Activated naive CD8-positive, alpha-beta T cell treated with anti-CD3 and anti-CD28 coated beads, Interleukin-2, amount 50 U/mL, for 24 hours (primary cell): ENCODE data around the gene FAM76B.

Experiments
- ATAC-seq: fragments of 150-1000 bp; cut with Tn5 transposase; one replicate; pipeline ENCODE4 v1.10.0; 2021
- DNase-seq: peaks from one replicate; pipeline ENCODE4 v3.0.0; 2021
- H3K27ac Mint-ChIP-seq: one replicate; pipeline ENCODE4 v1.8.0; 2021; ENCODE audit warnings: mild to moderate bottlenecking, mixed read lengths
- H3K27me3 Mint-ChIP-seq: one replicate; pipeline ENCODE4 v1.8.0; 2021; ENCODE audit warnings: mixed read lengths
- H3K36me3 Mint-ChIP-seq: one replicate; pipeline ENCODE4 v1.8.0; 2021; ENCODE audit warnings: low read depth, mixed read lengths
- H3K4me1 Mint-ChIP-seq: one replicate; pipeline ENCODE4 v1.8.0; 2021; ENCODE audit warnings: mixed read lengths
- H3K4me3 Mint-ChIP-seq: one replicate; pipeline ENCODE4 v1.8.0; 2021; ENCODE audit warnings: mild to moderate bottlenecking, moderate library complexity, mixed read lengths
- H3K9me3 Mint-ChIP-seq: one replicate; pipeline ENCODE4 v1.8.0; 2021; ENCODE audit warnings: mixed read lengths

The FAM76B gene

DNA sequence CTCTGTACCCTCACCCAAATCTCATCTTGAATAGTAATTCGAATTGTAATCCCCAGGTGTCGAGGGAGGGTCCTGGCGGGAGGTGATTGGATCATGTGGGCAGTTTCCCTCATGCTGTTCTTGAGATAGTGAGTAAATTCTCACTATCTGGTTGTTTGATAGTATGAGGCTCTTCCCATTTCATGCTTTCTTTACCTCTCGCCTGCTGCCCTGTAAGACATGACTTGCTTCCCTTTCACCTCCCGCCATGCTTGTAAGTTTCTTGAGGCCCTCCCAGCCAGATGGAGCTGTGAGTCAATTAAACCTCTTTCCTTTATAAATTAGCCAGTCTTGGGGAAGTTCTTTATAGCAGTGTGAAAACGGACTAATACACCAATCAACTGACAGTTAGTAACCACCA lies 60.1 kb downstream of the FAM76B start:
- Mint-ChIP-seq H3K27me3 (peaks cover 4% of the 10 kb centered on the region), H3K4me1 (peaks cover 5% of the 10 kb centered on the region), H3K36me3 (no peaks in the 10 kb centered on the region), H3K4me3 (no peak overlapping the region), H3K27ac (no peak overlapping the region), H3K9me3 (no peaks in the 10 kb centered on the region)
- no peak for DNase-seq
- ATAC-seq: no peak

GRCh38 chr11:95728790-95729189 lies 60.8 kb downstream of the FAM76B start:
- Mint-ChIP-seq H3K27me3 (peaks cover 4% of the 10 kb centered on the region), H3K36me3 (no peaks in the 10 kb centered on the region), H3K27ac (no peak overlapping the region), H3K4me1 (peaks cover under 1% of the 10 kb centered on the region), H3K4me3 (no peak overlapping the region), H3K9me3 (no peaks in the 10 kb centered on the region)
- ATAC-seq: no peak
- DNase-seq: no peak

DNA sequence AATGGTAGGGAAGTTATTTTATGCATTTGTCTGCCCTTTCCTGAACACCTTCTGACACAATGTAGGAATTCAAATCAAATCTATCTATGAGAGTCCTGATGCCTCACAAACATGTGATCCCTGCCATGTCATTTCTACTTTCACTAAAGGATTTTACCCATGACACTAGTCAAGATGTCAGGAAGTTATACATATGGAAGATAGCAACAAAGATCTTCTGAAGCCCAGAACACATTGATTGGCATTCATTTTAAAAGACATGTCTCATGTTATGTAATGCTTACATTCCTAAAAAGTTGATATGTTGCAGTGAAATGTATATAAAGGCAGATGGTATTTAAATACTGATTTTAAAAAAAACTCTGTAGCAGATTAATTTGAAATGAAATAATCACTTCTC lies 61.5 kb downstream of the FAM76B start:
- Mint-ChIP-seq H3K9me3 (no peaks in the 10 kb centered on the region), H3K27ac (no peak overlapping the region), H3K27me3 (peaks cover 2% of the 10 kb centered on the region), H3K4me3 (no peak overlapping the region), H3K36me3 (no peaks in the 10 kb centered on the region), H3K4me1 (no peaks in the 10 kb centered on the region)
- DNase-seq (no peak), ATAC-seq (no peak)

GRCh38 chr11:95727620-95728019 lies 62.0 kb downstream of the FAM76B start:
- H3K27me3 Mint-ChIP-seq: no peaks in the 10 kb centered on the region
- ATAC-seq (no peak), DNase-seq (no peak)
- no peaks in the 10 kb centered on the region for H3K36me3 Mint-ChIP-seq
- H3K9me3 Mint-ChIP-seq: no peaks in the 10 kb centered on the region
- H3K4me3 Mint-ChIP-seq: no peak overlapping the region
- H3K4me1 Mint-ChIP-seq: no peaks in the 10 kb centered on the region
- no peak overlapping the region for H3K27ac Mint-ChIP-seq

DNA sequence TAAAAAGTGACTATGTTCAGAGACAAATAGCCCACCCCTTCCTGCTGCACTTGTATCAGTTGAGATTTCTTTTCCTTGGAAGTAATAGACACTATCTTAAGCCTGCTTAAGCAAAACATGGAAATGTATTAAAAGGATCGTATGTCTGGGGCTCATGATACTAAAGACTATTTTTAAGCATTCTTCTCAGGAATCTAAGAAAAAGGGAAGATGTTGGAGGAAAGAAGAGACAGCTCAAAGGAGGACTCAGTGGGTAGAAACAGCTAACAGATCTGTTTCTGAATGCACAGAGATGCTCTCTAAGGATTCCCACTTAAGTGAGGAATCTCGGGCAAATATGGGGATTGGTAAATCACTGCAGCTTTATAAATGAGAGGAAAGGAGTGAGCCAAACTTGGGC lies 62.5 kb downstream of the FAM76B start:
- DNase-seq (no peak), ATAC-seq (no peak)
- no peak overlapping the region for H3K27ac Mint-ChIP-seq
- no peaks in the 10 kb centered on the region for H3K36me3 Mint-ChIP-seq
- no peaks in the 10 kb centered on the region for H3K4me1 Mint-ChIP-seq
- no peaks in the 10 kb centered on the region for H3K9me3 Mint-ChIP-seq
- H3K27me3 Mint-ChIP-seq: no peaks in the 10 kb centered on the region
- H3K4me3 Mint-ChIP-seq: no peak overlapping the region

DNA sequence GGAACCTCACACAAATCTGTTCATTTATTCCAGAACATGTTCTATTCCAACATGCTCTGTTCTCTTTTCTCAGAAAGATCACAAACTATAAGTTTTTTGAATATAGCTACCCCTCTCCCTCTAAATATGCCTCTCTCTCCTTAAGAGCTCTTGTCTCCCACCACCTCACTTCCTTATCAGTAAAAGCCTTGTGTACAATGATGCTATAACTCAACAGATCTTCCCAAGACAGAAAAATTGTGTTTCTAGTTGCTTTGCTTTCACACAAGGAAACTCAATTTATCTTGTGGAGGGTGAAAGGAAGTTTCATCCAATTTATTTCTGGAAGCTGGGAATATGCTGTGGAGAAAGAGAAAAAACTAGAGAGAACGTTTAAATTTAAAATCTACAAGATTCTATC lies 64.4 kb downstream of the FAM76B start:
- H3K36me3 Mint-ChIP-seq: no peaks in the 10 kb centered on the region
- no peaks in the 10 kb centered on the region for H3K9me3 Mint-ChIP-seq
- DNase-seq: no peak
- H3K4me1 Mint-ChIP-seq: peaks cover 4% of the 10 kb centered on the region
- no peaks in the 10 kb centered on the region for H3K27me3 Mint-ChIP-seq
- no peak overlapping the region for H3K4me3 Mint-ChIP-seq
- ATAC-seq: no peak
- H3K27ac Mint-ChIP-seq: no peak overlapping the region

DNA sequence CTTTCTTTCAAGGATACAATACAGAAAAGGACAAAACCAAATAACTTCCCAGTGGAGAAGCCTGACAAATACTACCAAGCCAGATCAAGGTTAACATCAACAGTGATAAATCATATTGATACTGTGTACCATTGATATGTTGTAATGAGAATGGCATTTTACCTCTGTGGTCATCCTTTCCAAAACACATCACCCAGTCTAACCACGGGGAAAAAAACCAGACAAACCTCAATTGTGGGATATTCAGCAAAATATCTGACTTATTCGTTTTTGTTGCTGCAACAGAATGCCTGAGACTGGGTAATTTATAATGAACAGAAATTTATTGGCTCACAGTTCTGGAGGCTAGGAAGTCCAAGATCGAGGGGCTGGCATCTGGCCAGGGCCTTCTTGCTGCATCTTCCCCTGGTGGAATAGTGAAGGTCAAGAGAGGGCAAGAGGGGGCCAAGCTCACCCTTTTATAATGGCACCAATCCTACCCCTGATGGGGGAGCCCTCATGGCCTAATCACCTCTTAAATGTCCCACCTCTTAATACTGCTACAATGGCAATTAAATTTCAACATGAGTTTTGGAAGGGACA lies 66.1 kb downstream of the FAM76B start:
- peaks cover 13% of the 10 kb centered on the region for H3K4me1 Mint-ChIP-seq
- no peak overlapping the region for H3K27ac Mint-ChIP-seq
- no peaks in the 10 kb centered on the region for H3K9me3 Mint-ChIP-seq
- peaks cover 2% of the 10 kb centered on the region for H3K27me3 Mint-ChIP-seq
- no peak overlapping the region for H3K4me3 Mint-ChIP-seq
- no peaks in the 10 kb centered on the region for H3K36me3 Mint-ChIP-seq
- ATAC-seq (no peak), DNase-seq (no peak)

DNA sequence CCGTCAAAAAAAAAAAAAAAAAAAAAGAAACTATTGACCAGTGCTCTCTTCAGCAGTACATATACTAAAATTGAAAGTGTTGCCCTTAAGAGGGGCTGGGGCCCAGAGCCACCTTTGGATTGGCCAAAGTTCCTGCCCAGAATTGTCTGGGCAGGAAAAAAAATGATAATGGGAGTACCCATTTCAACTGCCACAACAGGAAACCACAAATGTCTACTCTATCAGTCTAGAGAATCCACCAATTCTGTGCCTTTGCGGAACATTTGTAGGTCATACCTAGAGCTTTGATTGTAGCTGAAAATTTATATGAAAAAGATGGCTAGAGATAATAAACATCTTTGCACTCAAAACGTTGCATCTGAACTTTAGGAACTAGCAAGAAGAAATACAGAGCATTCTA lies 69.4 kb downstream of the FAM76B start:
- Mint-ChIP-seq H3K4me3 (no peak overlapping the region), H3K27me3 (peaks cover 2% of the 10 kb centered on the region), H3K9me3 (no peaks in the 10 kb centered on the region), H3K36me3 (no peaks in the 10 kb centered on the region), H3K4me1 (peaks cover 26% of the 10 kb centered on the region), H3K27ac (no peak overlapping the region)
- ATAC-seq: no peak
- DNase-seq: no peak
